Measurements from ENCODE around the gene CLEC12A.

DNA sequence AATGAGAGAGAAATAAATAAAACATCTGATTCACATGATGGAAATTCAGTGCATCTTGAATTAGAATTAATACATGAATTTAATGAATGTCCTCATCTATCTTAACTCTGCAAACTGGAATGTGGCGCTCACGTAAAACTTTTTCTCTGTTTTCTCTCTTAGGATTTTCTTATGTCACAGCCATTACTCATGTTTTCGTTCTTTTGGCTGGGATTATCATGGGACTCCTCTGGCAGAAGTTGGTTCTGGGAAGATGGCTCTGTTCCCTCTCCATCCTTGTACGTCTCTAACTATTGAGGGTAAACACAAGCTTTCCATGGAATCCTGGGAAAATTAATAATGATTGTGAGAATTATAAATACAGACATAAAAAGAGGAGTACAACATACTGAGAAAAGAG lies 44.2 kb downstream of the CLEC12A start:
- no peak for TF ChIP-seq POLR2A (IDR thresholded peaks at IDR 0.05; ENCODE audit: low read length)
- no peak for TF ChIP-seq GATA1 (IDR thresholded peaks at IDR 0.05; ENCODE audit: low read depth, low read length)

Data from erythroblast (primary cell).